ENCODE results near the gene RING1. TPM values are rescaled to one million over a fixed set of nuclear protein-coding genes. Genes with fewer than 3 reads are reported as not detected.

The RING1 gene
- polyA plus RNA-seq, 1 of the 3 experiments (the other 2 are of a cell fraction), result 61.3 TPM

DNA sequence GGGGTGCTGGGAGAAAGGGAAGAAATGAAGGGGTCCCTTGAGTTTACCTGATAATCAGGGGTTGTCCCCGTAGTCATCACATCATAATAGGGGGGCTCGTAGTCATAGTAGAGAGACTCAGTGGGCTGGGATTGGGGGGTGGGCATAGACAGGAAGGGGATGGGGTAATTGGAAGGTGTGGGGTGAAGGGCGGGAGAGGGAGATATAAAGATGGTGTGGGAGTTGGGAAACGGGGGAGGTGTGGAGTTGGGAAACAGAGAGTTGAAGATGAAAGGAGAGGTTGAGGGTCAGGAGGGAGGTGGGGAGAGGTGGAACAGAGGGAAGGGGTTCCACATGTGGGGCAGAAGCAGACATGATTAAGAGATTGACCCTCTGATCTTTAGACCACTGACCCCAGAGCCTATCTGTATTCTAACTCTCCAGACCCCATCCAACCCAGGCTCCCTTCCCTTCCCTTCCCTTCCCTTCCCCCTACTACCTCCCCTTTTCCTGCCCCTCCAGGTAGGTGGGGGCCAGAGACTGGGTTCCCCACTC lies 22.6 kb upstream of the RING1 start (continued):
- TF ChIP-seq RXRA (IDR thresholded peaks at IDR 0.05; ENCODE audit: borderline replicate concordance, low read depth), result no peak

DNA sequence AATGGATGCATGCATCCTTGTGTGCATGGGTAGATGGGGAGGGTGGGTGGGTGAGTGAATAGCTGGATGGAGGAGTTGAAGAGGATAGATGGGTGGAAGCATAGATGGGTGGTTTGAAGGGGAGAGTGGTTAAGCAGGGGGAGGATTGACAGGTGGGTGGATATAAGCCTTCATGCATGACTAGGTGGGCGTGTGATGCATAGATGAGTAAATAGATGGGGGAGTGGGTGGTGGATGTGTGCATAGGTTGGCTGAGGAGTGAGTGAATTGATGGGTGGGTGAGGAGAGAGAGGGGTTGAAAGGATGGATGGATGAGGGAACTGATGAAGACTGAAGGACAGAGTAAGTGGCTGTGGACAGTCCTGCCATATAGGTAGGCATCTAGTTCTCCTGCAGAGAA lies 20.5 kb upstream of the RING1 start:
- DNase-seq, result no peak
- no peak overlapping the region for H3K9ac ChIP-seq
- 67% methylated on average over 1 of the region's 1 CpG for WGBS (ENCODE audit: low lambda C conversion rate)
- TF ChIP-seq ZBTB33 (IDR thresholded peaks at IDR 0.05; ENCODE audit: borderline replicate concordance, low read depth) (no peak), CTCF (IDR thresholded peaks at IDR 0.05) (no peak), YY1 (IDR thresholded peaks at IDR 0.05; ENCODE audit: low read depth) (no peak), FOXM1 (IDR thresholded peaks at IDR 0.05; ENCODE audit: low read depth) (no peak), MXI1 (IDR thresholded peaks at IDR 0.05; ENCODE audit: low read depth, low read length) (no peak), CHD2 (IDR thresholded peaks at IDR 0.05; ENCODE audit: low read length, partially characterized antibody) (no peak), GATA2 (CRISPR knock-in tag; IDR thresholded peaks at IDR 0.05) (no peak), EZH2phosphoT487 (IDR thresholded peaks at IDR 0.05; ENCODE audit: borderline replicate concordance, low read depth) (no peak), RFX5 (IDR thresholded peaks at IDR 0.05; ENCODE audit: low read length) (no peak), ELF1 (IDR thresholded peaks at IDR 0.05) (no peak), USF2 (IDR thresholded peaks at IDR 0.05; ENCODE audit: borderline replicate concordance, low read depth, low read length) (no peak), NFIC (IDR thresholded peaks at IDR 0.05; ENCODE audit: borderline replicate concordance) (no peak), FOSL2 (IDR thresholded peaks at IDR 0.05; ENCODE audit: borderline replicate concordance, low read depth) (no peak)
- no peaks in the 10 kb centered on the region for H3F3A ChIP-seq (replicated peaks; ENCODE audit: insufficient read depth)
- no peak overlapping the region for H3K4me3 ChIP-seq (ENCODE audit: low read depth in 2 of 2, low read length in 1 of 2)
- POLR2A ChIA-PET, result no interaction called here
- H3K9me2 ChIP-seq, result no peaks in the 10 kb centered on the region
- no peaks in the 10 kb centered on the region for H3K36me3 ChIP-seq (replicated peaks in 1 of 2; ENCODE audit: control insufficient read depth in 1 of 2, insufficient read depth in 2 of 2, low read length in 1 of 2)
- H3K79me2 ChIP-seq (ENCODE audit: insufficient read depth), result no peaks in the 10 kb centered on the region
- CTCF ChIA-PET, result interaction anchor here (2.0 to 2.4 kb wide), 2 partner anchors 10 to 26 kb away, joined by 10 to 14 read pairs; no protein-coding TSS in a partner anchor
- H2AFZ ChIP-seq (ENCODE audit: low read depth), result no peak overlapping the region
- H3K27me3 ChIP-seq (ENCODE audit: insufficient read depth), result no peaks in the 10 kb centered on the region
- peaks cover 0 to 18% of the 10 kb centered on the region in 2 experiments; a peak in 1 of 4 replicates for H3K4me1 ChIP-seq (ENCODE audit: control insufficient read depth in 1 of 2, insufficient read depth in 2 of 2, low read depth in 1 of 2, low read length in 1 of 2)
- no peak overlapping the region for H3K4me2 ChIP-seq
- H3K9me3 ChIP-seq, result no peaks in the 10 kb centered on the region
- no peak overlapping the region for H3K27ac ChIP-seq (ENCODE audit: low read depth in 2 of 2, low read length in 1 of 2)
- no peaks in the 10 kb centered on the region for H4K20me1 ChIP-seq (ENCODE audit: insufficient read depth)

Measured in SK-N-SH (cell line).